GM18867 (cell line): ENCODE measurements around the gene MXI1.

Experiments
- ATAC-seq: cut with Tn5 transposase; IDR thresholded peaks from one replicate; pipeline ENCODE4 v1.9.1; 2021; ENCODE audit warnings: mild to moderate bottlenecking, moderate library complexity; ENCODE audit not compliant: unreplicated experiment

MXI1 gene

DNA sequence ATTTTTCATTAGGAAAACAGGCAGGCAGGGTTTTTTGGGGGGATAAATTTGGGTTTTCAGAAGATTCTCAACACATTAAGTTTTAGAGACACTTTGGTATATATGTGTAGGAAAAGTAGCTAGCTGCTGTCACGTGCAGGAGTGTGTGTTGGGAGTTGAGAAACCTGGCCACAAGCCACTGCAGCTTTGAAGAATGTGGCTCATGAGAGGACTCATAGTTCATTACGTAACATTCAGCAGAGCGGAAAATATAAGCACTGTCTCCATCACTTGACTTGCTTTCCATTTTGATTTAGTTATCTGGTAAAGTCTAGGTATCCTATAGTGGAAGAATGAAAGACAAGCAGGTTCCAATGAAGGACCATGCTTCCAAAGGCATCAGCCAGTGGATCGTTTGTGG is 66.1 kb downstream of the MXI1 start:
- peak; percentile 29 for ATAC-seq

DNA sequence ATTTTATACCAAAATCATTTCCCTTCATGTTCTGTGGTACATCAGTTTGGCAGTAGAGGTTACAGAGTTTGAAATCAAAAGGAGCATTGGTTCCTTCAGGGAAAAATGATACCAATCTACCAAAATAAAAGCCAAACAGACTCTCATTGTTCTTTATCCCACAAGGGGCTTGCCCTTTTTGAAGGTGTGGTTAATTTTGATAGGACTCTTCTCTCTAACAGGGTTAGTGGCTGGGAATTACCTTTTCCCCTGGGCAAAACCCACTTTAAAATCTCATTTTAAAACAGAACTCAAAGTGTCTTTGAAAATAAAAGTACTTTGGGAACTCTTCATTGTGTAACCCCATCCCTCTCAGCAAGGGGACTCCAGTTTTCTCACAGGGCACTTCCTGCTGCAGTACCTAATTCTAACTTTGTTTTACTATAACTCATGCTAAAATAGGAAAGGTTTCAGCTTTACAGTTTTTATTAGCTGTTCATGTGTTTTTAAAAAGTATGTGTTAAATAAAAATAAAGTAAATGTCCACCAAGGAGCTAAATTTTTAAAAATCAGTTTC is 66.7 kb downstream of the MXI1 start:
- no peak for ATAC-seq

DNA sequence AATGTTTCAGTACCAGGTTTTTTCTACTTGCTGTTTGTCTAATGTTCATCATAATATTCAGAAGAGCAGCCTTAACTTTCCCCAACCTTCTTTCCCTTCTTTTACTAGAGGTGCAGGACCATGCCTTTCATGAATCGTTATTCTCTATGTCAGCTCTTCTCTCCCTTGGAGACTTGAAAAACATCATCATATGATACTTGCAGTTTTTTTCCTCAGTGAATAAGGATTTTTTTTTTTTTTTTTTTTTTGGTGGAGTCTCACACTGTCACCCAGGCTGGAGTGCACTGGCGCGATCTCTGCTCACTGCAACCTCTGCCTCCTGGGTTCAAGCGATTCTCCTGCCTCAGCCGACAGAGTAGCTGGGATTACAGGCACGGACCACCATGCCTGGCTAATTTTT is 67.2 kb downstream of the MXI1 start:
- ATAC-seq: no peak

DNA sequence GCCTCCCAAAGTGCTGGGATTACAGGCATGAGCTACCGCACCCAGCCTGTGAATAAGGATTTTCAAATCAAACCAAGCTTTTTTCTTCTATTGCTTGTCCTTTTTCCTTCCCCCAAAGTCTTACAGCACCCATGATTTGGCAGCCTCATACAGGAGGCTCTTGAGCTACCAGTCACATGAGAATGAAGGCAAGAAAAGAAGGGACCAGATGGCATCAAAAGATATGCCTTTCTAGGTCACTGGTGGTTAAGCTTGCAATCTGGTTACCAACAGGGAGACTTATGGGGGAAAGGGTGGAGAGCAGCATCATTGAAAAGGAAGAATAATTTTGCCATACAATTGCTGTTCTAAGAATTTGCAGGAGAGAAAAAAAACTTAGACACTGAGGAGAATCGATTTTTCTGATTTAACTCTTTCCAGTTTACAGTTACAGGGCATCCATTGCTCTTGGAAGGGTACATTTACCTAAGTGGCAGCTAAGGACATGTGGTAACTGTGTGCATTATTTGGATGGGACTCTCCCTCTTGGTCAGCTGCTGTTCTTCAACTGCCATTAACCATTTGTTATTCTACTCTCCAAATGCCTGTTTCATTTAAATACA is 67.8 kb downstream of the MXI1 start:
- no peak for ATAC-seq

DNA sequence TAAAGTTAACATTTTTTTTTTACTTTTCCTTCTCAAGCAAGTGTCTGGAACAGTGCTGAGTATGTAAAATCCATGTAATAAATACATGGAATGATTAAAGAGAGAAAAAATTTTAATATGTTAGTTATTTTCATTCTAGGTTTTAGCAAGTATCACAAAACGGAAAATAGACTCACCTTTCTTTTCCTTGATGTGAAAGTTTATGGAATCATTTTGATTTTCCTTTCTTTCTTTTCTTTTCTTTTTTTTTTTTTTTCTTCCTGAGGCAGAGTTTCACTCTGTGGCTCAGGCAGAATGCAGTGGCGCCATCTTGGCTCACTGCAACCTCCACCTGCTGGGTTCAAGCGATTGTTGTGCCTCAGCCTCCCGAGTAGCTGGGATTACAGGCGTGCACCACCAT is 69.2 kb downstream of the MXI1 start:
- no peak for ATAC-seq

DNA sequence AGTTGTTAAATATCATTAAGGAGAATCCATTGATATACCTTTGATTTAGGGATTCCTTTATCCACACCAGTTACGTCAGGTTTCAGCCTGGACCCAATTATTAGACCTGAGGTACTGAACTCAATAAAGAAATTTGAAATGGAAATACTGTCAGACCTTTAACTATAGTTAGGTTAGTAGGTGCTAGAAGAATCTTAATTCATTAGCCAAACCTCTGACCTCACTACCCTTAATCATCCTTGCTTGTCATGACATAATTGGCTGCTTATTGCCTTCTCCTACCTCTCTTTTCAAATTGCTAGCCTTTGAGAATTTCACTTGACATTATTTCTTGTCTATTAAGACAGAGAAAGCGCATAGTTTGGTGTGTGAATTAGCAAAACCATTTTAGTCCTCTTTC is 70.2 kb downstream of the MXI1 start:
- no peak for ATAC-seq

DNA sequence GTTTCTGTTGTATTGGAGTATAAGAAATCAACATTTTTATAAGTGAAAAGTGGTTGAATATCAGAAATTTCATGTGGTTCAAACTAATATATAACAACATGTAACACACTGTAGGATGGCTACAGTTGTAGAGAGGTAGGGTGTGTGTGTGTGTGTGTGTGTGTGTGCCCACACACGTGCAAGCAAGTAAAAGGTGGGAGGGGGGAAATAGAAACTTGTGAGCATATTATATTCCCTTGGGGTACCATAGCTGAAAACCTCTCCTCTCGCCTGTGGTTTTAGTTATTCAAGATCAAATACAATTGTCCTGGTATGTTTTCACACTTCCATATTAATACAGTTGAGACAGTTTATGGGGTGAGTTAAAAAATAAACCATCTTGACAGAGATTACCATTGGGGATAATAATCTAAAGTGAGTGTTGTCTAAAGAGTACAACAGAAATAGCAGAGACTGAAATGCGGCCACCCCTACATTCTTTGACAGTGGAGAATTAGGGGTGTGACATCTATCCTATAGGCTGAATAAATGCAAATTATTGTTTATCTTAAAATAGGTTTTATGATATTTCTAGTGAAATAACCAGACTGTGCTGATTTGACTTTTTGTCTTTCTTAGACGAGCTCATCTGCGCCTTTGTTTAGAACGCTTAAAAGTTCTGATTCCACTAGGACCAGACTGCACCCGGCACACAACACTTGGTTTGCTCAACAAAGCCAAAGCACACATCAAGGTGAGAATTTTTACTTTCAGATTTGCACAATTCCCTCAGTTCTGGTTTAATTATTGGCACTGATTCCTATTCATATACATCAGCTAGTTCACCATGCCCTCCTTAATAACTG is 71.4 kb downstream of the MXI1 start:
- no peak for ATAC-seq

DNA sequence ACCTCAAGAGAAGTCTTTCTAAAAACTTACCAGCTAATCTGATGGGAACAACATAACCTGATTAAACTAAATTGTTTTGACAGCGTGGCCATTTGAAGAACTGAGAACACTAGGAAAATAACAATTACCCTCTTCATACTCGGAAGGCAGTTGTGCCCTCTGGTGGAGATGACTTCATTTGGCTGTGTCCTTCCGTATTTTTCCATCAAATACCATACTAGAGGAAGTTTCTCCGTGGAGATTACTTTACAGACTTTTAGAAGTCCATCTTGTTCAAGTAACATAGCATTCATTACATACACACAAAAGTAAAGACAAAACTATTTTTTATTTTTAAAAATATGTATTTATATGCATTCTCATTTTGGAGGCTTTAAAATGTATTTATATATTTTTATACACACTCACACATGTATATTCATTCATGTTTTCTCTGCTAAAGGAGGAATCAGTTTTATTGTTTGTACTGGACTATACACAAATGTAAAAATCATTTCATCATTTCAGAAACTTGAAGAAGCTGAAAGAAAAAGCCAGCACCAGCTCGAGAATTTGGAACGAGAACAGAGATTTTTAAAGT is 72.1 kb downstream of the MXI1 start:
- no peak for ATAC-seq

DNA sequence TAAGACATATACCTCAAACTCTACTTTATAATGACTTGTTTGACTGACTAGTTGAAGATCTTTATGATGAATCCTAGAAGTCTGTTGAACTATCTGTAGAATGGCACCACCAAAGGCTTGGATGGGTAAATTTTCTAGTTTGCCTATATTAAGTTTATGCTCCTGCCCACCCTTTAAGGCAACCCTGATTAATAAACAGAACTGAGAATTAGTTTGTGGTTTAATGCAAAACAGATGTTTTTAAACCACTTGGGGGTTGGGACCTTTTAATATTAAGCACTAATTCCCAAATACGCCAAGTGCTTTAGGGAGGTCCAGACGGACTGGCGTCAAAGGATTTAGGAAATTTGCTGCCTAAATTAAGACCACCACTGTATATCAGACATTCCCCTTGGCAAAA is 76.9 kb downstream of the MXI1 start:
- no peak for ATAC-seq

DNA sequence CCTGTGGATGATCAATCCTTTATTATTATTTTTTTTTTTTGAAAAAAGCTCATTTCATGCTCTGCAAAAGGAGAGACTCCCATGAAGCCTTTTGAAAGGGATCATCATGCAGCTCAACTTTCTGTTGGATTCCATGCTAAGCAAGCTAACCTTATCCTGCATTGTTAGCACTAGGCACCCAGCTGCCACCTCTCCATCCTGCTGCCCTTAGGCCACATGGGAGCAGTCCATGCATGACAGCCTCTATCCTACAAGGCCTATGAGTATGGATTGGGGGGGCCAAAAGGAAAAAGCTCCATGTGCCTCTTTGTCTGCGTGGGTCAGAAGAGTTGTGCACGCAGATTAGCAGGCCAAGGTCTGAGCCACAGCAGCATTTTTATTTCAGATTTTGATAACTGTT is 78.1 kb downstream of the MXI1 start:
- no peak for ATAC-seq

DNA sequence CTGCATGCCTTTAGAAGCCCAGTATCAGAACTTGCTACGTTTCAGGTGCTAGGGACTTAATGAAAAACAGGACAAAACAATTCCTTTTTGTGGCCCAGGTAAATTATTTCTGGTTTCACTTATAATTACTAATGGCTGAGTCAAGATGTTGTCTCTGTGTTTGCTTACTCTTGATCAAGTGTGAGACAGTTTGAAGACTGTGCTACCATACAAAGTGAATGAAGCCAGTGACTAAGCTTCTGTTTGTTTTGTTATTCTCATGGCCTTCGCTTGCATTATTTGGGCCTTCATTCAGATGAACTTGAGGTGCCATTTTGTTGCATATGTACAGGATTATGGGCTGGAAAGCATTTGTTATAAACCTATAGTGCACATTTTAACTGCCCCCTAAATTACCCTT is 79.4 kb downstream of the MXI1 start:
- ATAC-seq: no peak

DNA sequence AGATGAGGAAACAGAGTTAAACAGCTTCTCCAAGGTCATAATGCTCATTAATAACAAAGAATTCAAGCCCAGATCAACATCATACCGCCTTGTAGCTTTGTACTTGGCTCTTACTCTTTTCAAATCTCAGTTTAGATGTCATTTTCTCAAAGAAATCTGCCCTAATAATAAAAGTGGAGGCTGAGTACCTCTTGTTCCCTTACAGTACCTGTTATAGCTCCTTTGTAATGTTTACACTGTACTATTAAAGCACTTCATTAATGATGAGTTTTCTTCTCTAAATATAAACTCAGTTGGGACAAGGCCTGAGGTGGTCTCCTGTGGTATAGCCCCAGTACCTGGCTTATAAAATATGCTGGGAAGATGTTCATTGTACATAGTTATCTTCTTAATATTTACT is 89.6 kb downstream of the MXI1 start:
- ATAC-seq: no peak

DNA sequence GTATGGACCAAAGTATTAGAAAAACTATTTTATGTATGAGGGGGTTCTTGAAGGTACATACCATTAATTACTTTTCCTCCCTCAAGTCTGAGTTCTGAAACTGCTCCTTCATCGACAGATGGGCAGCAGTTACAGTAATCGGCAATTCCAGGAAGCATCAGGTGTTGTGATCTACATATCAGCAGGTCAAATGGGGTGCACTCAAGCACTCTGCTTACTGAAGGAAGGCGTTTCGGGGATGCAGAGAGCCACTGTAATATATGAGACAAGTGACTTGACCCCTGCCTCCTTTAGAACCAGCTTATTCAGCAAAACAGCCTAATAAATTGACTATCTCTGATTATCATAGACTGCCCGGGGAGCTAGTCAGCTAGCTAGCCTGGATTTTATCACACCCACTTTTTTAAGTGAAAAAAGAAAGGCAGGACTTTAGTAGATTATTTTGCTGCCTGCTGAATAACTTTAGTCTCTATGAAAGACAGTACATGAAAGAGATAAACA is 93.1 kb downstream of the MXI1 start:
- ATAC-seq: no peak

DNA sequence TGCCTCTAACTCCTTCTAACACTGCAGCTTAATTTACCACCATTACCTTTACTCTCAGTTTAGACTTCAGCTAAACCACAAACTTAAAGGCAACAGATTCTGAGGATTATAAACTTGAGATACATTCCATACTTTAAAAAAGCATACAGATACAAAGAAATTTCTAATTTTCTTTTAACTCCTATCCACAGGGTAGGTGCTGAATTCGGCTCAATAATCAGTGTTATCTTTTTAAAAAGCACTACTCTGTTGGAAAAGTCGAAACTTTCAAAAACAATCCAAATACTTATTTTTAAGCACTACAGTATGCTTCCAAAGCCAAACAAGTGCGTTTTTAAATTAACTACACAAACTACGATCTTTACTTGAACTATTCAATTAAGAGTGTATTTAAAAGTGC is 96.3 kb downstream of the MXI1 start:
- no peak for ATAC-seq

DNA sequence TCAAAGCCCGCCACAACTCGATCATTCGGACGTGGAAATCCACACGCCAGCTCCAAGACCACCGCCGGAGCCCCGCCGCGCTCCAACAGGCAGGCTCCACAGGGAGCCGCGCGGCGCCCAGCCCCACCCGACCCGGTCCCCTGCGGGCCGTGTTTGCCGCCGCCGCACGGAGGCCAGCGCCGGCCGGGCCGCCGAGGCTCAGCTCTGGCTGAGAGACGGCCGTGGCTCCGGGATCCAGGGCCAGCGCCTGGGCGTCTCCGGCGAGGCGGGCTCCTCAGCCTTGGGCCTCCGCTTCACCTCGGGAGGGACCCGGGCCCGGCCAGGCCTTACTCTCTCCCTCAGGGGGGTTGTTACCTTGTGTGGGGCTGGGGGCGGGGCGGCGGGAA is 97.0 kb downstream of the MXI1 start:
- ATAC-seq: peak; percentile 36

DNA sequence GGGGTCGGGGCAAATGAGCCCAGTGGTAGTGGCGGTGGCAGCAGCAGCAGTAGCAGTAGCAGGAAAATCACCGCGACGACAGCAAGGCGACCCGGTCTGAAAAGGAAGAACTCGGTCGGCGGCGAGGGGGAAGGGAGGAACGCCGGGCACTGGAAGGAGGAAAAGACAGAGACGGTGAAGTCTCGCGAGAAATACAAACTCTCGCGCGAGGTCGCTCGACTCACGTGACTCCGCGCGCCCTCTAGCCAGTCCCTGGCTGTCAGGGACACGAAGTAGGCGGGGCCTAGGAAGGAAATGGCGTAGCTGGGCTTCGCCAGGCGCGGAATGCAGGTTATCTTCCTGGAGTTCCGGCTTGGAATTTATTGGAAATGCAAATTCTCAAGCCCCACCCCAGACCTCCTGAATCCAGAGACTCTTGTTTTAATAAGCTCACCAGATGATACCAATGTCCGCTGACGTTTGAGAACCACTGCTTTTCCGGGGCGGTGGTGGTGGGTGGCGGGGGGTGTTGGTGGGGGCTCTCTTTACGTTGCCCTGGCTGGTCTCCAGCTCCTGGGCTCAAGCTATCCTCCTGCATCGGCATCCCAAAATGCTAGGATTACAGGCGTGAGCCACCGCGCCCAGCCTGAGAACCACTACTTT is 97.5 kb downstream of the MXI1 start, which contains the start of gene SMNDC1:
SMNDC1 (minus strand) TSS at position 141 of the 642 bp plus-strand sequence. CDS start 1,333 bp downstream, outside the sequence.
- ATAC-seq: peak; percentile 89

DNA sequence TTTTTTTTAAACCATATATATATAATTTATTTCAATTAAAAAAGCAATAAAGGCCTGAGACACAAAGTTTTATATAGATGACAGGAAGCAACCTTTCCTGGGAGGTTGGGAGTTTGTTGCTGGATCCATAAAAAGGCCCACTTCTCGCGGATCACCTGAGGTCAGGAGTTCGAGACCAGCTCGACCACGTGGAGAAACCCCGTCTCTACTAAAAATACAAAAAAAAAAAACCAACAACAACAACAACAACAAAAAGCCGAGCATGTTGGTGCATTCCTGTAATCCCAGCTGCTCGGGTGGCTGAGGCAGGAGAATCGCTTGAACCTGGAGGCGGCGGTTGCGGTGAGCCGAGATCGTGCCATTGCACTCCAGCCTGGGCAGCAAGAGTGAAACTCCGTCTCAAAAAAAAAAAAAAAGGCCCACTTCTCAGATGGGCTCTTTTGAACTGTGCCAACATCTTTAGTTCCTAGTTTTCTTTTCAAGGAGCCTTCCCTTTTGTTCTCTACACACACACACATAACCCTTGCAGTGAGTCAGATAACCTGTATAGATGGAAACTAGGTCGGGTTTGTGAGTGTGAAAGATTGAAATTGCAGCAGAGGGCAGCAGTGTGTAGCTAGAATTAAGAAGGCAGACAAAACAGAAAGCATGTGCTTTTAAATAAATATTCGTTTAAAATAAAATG is 98.5 kb downstream of the MXI1 start:
- ATAC-seq: peak; percentile 56

DNA sequence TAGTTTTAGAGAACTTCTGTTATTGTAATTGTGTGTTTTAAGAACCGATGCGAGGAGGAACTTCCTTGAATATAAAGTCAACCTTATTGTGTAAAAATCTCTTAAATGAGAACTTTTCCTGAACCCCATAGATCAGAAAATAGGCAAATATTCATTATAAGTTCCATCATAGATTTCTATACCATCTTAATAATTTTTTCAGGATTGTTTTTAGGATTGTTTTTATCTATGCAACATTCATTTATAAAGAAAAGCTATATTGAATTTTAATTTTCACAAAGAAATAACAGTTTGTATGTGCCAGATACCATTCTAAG is 99.0 kb downstream of the MXI1 start:
- no peak for ATAC-seq

DNA sequence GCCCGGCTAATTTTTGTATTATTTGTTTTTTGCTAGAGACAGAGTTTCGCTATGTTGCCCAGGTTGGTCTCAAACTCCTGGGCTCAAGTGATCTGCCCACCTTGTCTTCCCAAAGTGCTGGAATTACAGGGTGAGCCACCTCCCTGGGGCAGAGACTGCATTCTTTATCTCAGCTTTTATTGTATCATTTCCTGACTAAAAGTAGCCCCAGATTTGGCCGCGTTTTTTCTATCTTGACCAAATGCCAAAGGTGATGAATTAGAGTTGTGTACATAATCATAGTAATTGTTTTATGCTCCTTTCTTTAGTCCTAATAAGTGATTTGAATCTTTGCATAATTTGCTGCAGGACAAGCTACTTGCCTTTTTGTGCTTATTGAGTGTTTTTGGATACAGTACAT is 100.4 kb downstream of the MXI1 start:
- ATAC-seq: no peak

DNA sequence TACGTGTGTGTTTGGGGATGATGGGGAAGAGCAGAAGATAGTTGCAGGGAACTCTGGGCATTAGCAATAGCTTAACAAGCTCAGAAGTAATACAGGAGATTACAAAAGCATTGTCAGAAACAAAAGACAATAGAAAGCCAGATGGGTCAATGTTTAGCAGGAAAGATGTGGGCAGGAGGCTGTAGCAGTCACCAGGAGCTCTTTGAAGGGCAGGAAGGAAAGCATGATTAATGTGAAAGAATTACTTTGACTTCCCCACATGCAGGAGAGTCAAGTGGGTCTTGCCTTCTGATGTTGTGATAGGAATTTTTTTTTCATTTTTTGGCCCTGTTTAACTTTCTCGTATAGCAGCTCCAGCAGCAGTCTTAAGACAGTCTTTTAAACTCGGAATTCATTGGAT is 103.3 kb downstream of the MXI1 start:
- ATAC-seq: no peak
